Upper lobe of right lung (tissue), 1 donor: ENCODE measurements around the gene MORF4L2. TPM values are rescaled to one million over a fixed set of nuclear protein-coding genes. Genes with fewer than 3 reads are reported as not detected.

Source experiments
- ATAC-seq: fragments of 200-7000 bp; cut with Tn5 transposase; one replicate; pipeline ENCODE4 v1.9.1; 2020; ENCODE audit warnings: mild to moderate bottlenecking, moderate library complexity
- DNase-seq: peaks from one replicate; pipeline ENCODE4 v3.0.0-alpha.2; 2020
- H3K27ac ChIP-seq: fragments of 200-600 bp; one replicate; pipeline ENCODE4 v1.8.0; 2022
- H3K27me3 ChIP-seq: fragments of 200-600 bp; one replicate; pipeline ENCODE4 v1.8.0; 2022; ENCODE audit warnings: mild to moderate bottlenecking
- H3K36me3 ChIP-seq: fragments of 200-600 bp; one replicate; pipeline ENCODE4 v1.8.0; 2022
- H3K4me1 ChIP-seq: fragments of 200-600 bp; one replicate; pipeline ENCODE4 v1.8.0; 2022
- H3K4me3 ChIP-seq: fragments of 200-600 bp; one replicate; pipeline ENCODE4 v1.8.0; 2022; ENCODE audit warnings: mild to moderate bottlenecking
- H3K9me3 ChIP-seq: fragments of 200-600 bp; one replicate; pipeline ENCODE4 v1.8.0; 2022
- intact Hi-C: fragments of 100-400 bp; cut with DNase I; formaldehyde crosslinking; loops from one replicate; pipeline ENCODE4 v1.11.0; 2022
- total RNA-seq: library from RNA; stranded (reverse); fragmentation: NEBNext Ultra II Directional; extraction: Animal tissue kit (Norgen Biotek cat#: 25700); gene quantifications from one replicate; pipeline ENCODE4 v1.2.1, GENCODE V29; 2021
- TF ChIP-seq, protein P1 (sequence below): fragments of 200-600 bp; IDR thresholded peaks from one replicate; pipeline ENCODE4 v1.8.0; 2022; ENCODE audit warnings: antibody characterized with exemption
- donor health status: DM: no; HTN: yes; CAD: no; lungs with severe emphysema.

The MORF4L2 gene
- total RNA-seq, 1 donor from 2014 or later: 185 TPM

DNA sequence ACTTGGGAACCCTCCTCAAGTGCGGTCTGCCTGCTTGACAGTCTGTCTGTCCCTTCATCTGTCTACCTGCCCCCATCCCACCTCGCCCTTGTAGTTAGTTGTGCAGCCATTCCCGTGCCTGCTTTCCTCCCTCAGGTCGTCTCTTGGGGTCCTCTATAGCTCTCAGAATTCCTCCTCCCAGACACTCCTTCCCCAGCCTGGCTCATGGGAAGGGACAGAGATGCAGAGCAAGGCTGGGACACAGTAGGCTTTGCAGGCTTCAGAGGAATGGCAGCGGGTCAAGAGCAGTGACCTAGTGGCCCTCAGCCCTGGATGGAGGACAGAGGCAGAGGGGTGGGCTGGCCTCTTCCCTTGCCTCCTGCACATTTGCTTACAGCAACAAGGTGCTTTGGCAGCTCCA, 42.5 kb upstream of the MORF4L2 start:
- no peaks in the 10 kb centered on the region for H3K27me3 ChIP-seq
- H3K27ac ChIP-seq: no peak overlapping the region
- no peak for ATAC-seq
- intact Hi-C loops: no loop called here
- H3K9me3 ChIP-seq: no peaks in the 10 kb centered on the region
- TF ChIP-seq, protein P1, sequence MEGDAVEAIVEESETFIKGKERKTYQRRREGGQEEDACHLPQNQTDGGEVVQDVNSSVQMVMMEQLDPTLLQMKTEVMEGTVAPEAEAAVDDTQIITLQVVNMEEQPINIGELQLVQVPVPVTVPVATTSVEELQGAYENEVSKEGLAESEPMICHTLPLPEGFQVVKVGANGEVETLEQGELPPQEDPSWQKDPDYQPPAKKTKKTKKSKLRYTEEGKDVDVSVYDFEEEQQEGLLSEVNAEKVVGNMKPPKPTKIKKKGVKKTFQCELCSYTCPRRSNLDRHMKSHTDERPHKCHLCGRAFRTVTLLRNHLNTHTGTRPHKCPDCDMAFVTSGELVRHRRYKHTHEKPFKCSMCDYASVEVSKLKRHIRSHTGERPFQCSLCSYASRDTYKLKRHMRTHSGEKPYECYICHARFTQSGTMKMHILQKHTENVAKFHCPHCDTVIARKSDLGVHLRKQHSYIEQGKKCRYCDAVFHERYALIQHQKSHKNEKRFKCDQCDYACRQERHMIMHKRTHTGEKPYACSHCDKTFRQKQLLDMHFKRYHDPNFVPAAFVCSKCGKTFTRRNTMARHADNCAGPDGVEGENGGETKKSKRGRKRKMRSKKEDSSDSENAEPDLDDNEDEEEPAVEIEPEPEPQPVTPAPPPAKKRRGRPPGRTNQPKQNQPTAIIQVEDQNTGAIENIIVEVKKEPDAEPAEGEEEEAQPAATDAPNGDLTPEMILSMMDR: no peak
- H3K4me1 ChIP-seq: no peaks in the 10 kb centered on the region
- no peaks in the 10 kb centered on the region for H3K36me3 ChIP-seq
- no peak for DNase-seq
- H3K4me3 ChIP-seq: no peak overlapping the region

DNA sequence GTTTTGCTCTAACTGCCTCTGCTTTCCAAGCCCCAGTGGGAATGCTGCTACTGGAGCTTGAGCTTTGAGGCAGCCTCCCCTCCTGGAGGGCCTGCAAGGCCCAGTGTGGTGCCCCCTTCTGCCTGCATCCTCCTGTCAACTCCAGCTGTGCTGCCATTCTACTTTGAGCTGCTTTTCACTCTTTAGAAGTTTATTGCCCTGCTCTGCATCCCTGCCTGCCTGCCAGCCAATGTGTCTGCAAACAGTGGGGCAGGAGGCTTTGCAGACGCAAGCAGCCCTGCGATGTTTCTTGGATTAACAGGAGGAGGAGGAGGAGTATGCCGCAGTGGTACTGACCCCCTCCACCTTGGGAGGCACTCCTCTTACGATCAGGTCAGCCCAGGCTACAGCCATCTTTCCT, 40.6 kb upstream of the MORF4L2 start:
- H3K27ac ChIP-seq: no peak overlapping the region
- no peaks in the 10 kb centered on the region for H3K4me1 ChIP-seq
- H3K4me3 ChIP-seq: no peak overlapping the region
- H3K27me3 ChIP-seq: no peaks in the 10 kb centered on the region
- DNase-seq: no peak
- no peaks in the 10 kb centered on the region for H3K36me3 ChIP-seq
- intact Hi-C loops: no loop called here
- TF ChIP-seq, protein P1: no peak
- no peak for ATAC-seq
- no peaks in the 10 kb centered on the region for H3K9me3 ChIP-seq

DNA sequence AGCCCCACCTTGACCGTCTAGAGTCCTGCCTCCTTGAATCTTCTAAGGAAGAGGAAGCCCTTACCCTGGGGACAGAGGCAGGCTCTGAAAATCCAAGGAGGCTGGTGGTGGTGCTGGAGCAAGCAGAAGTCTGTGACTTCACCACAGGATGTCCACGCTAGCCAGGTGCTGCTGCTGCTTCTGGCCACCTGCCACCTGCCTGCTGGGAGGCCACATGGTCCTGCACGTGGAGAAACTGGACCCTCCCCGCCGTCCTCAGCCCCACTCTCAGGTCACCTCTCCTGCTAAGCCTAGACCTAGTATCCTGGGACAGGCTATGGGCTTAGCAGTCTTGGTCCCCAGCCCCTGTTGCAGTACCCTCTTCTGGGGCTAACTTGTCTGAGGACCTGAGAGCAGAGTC, 40.0 kb upstream of the MORF4L2 start:
- TF ChIP-seq, protein P1: no peak
- Histone ChIP-seq H3K9me3 (no peaks in the 10 kb centered on the region), H3K4me1 (no peaks in the 10 kb centered on the region), H3K27me3 (no peaks in the 10 kb centered on the region), H3K27ac (no peak overlapping the region), H3K4me3 (no peak overlapping the region), H3K36me3 (no peaks in the 10 kb centered on the region)
- DNase-seq: no peak
- no peak for ATAC-seq
- intact Hi-C loops: no loop called here

DNA sequence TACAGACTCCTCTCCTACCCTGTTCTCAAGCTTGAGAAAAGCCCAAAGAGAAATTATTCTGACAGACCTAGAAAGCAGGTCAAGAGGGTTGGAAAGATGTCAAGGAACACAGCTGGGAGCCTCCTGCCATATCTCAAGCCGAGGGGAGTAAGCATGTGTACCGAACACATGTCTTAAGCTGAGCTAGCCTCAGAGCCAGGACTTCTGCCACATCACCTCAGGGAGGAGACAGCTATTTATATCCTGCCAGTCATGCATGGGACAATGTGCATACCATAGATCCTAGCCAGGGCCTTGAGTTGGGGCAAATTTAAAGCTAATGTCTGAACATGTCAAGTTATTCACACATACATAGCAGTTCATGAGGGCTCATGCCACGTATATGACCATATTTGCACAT, 36.0 kb upstream of the MORF4L2 start:
- intact Hi-C loops: no loop called here
- TF ChIP-seq, protein P1: no peak
- DNase-seq (no peak), ATAC-seq (no peak)
- Histone ChIP-seq H3K27me3 (no peaks in the 10 kb centered on the region), H3K27ac (no peak overlapping the region), H3K4me1 (no peaks in the 10 kb centered on the region), H3K4me3 (no peak overlapping the region), H3K9me3 (no peaks in the 10 kb centered on the region), H3K36me3 (no peaks in the 10 kb centered on the region)

DNA sequence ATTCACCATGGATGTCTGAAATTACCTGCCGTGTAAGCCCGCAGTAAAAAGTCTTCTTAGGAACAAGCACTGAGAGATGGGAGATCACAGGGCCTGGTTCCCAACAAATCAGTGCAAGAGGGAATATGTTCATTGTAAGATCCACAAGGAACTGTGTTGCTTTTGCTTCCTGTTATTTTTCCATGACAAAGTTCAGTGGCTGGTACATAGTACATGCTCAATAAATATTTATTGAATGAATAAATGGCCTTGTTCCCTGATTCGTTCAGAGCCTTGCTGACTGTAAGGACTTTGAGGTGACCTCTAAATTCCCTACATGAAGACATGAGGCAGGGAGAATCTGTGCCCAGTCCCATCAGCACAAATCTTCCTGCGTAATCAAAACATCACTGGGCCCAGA, 31.6 kb upstream of the MORF4L2 start:
- no peaks in the 10 kb centered on the region for H3K36me3 ChIP-seq
- ATAC-seq (no peak), DNase-seq (no peak)
- intact Hi-C loops: no loop called here
- H3K4me3 ChIP-seq: no peak overlapping the region
- H3K27ac ChIP-seq: no peak overlapping the region
- H3K27me3 ChIP-seq: no peaks in the 10 kb centered on the region
- TF ChIP-seq, protein P1: no peak
- H3K4me1 ChIP-seq: no peaks in the 10 kb centered on the region
- H3K9me3 ChIP-seq: no peaks in the 10 kb centered on the region

DNA sequence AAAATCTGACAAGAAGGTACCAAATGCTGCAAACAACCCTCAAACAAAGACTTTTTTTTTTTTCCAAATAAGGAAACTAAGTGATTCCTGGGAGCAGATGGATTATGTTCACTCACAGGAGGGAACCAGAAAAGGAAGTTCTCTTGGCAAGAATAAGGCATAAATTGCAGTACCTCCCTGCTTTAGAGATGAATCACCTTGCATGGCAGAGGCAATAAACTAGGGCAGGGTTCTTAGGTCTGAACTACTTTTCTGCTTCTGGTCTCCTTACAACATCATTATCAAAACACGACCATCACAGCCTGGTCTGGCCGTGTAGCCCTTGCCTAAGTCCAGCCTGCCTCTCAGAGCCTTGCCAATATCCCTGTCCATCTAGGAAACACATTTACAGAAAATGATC, 30.5 kb upstream of the MORF4L2 start:
- no peak for ATAC-seq

More for the DNA sequence above, 30.5 kb upstream of the MORF4L2 start:
- H3K27ac ChIP-seq: no peak overlapping the region
- no peaks in the 10 kb centered on the region for H3K4me1 ChIP-seq
- H3K9me3 ChIP-seq: no peaks in the 10 kb centered on the region
- no peaks in the 10 kb centered on the region for H3K36me3 ChIP-seq
- H3K27me3 ChIP-seq: no peaks in the 10 kb centered on the region
- intact Hi-C loops: no loop called here
- TF ChIP-seq, protein P1: no peak
- no peak for DNase-seq
- no peak overlapping the region for H3K4me3 ChIP-seq
